ENCODE data around the gene PRAME.
"Not testable (repeated sequence)": the region's sequence is repeated elsewhere in the genome, so short reads cannot be mapped to it uniquely, and the experiment has no call there.

The PRAME gene

DNA sequence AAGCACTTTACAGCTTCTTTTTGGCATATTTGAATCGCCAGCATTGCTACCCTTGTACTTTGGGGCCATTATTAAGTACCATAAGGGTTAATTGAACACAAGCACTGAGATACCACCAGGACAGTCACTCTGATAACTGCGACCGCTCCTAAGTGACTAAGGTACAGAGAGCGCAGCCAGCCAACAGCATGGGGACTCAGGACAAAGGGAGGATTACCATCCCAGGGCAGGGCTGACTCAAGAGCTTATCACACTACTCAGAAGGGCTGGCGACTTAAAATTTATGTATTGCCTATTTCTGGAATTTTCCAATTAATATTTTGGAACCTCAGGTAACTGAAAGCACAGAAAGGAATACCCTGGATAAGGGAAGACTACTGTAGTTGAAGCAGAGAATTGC, 39.5 kb downstream of the PRAME start:
- DNase-seq (ENCODE audit: insufficient read length, low spot score) (no peak), FAIRE-seq (no peak)
- TF ChIP-seq, protein P1, sequence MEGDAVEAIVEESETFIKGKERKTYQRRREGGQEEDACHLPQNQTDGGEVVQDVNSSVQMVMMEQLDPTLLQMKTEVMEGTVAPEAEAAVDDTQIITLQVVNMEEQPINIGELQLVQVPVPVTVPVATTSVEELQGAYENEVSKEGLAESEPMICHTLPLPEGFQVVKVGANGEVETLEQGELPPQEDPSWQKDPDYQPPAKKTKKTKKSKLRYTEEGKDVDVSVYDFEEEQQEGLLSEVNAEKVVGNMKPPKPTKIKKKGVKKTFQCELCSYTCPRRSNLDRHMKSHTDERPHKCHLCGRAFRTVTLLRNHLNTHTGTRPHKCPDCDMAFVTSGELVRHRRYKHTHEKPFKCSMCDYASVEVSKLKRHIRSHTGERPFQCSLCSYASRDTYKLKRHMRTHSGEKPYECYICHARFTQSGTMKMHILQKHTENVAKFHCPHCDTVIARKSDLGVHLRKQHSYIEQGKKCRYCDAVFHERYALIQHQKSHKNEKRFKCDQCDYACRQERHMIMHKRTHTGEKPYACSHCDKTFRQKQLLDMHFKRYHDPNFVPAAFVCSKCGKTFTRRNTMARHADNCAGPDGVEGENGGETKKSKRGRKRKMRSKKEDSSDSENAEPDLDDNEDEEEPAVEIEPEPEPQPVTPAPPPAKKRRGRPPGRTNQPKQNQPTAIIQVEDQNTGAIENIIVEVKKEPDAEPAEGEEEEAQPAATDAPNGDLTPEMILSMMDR (IDR thresholded peaks at IDR 0.05; ENCODE audit: insufficient read depth, missing control alignments) = no peak

DNA sequence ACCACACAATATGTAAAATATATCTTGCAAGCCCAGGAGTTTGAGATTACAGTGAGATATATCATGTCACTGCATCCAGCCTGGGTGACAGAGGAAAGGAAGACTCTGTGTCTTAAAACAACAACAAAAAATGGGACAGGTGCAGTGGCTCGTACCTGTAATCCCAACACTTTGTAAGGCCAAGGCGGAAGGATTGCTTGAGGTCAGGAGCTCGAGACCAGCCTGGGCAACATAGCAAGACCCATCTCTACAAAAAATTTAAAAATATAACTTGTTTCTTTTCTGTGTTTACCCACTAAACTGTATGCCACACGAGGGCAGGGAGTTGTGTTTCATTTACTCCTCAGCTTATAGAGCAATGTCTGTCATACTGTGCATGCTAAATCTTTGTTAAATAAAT, 42.1 kb downstream of the PRAME start:
- DNase-seq (ENCODE audit: insufficient read length, low spot score) (no peak), FAIRE-seq (no peak)
- TF ChIP-seq, protein P1 (IDR thresholded peaks at IDR 0.05; ENCODE audit: insufficient read depth, missing control alignments) = no peak

GRCh38 chr22:22515890-22516289, 43.2 kb downstream of the PRAME start:
- no peak for DNase-seq (ENCODE audit: insufficient read length, low spot score)
- no peak for FAIRE-seq
- TF ChIP-seq, protein P1 (IDR thresholded peaks at IDR 0.05; ENCODE audit: insufficient read depth, missing control alignments) = no peak

DNA sequence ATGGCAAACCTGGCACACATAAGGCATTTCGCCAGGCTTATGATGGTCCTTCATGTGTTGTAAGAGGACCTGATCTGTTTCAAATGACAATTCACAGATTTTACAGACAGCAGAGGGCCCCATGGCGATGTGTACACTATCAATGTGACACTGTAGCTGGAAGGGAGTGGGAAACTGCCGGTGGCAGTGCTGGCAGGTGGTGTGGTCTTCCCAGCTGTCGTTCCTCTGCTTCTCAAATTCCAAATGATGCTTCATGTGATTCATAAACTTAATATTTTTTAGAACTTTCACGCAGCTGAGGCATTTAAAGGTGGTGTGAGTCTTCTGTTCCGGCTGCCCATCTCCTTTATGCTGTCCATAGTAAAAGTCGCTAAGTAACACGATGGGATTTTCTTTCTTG, 44.6 kb downstream of the PRAME start:
- not testable (repeated sequence) for DNase-seq (ENCODE audit: insufficient read length, low spot score); FAIRE-seq

DNA sequence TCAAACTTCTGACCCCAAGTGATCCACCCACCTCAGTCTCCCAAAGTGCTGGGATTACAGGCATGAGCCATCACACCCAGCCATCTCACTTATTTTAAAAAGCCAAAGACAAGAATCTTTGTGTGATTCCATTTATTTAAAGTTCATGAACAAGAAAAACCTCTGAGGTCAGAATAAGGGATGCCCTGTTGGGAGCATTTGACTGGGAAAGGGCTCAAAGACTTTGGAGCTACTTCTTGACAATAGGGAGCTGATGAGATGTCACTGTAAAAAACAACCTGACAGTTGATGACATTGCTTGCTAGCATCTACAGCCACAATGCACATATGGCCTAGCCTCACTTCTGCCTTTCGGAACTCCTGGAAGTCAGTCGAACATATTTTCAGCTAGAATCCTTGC, 45.4 kb downstream of the PRAME start:
- TF ChIP-seq, protein P1 (IDR thresholded peaks at IDR 0.05; ENCODE audit: insufficient read depth, missing control alignments) = no peak
- FAIRE-seq (no peak), DNase-seq (ENCODE audit: insufficient read length, low spot score) (no peak)

DNA sequence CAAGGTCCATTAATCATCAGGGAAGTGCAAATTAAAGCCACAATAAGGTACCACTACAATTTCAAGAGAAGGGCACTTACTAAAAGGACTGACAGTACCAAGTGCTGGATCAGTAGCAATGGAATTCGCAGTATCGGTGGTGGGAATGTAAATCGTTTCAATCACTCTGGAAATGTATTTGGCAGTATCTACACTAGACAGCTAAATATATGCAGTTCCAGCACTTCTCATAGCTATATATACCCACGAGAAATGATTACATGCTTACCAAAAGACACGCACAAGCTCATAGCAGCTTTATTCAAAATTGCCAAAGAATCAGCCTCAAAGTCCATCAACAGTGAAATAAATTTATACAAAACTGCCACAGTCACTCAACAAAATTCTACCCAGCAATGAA, 46.1 kb downstream of the PRAME start:
- no peak for FAIRE-seq
- DNase-seq (ENCODE audit: insufficient read length, low spot score) = no peak
- TF ChIP-seq, protein P1 (IDR thresholded peaks at IDR 0.05; ENCODE audit: insufficient read depth, missing control alignments) = no peak

GRCh38 chr22:22510833-22511232, 48.2 kb downstream of the PRAME start:
- not testable (repeated sequence) for FAIRE-seq; DNase-seq (ENCODE audit: insufficient read length, low spot score)

GRCh38 chr22:22509912-22510311, 49.2 kb downstream of the PRAME start:
- DNase-seq (ENCODE audit: insufficient read length, low spot score); FAIRE-seq: not testable (repeated sequence)

DNA sequence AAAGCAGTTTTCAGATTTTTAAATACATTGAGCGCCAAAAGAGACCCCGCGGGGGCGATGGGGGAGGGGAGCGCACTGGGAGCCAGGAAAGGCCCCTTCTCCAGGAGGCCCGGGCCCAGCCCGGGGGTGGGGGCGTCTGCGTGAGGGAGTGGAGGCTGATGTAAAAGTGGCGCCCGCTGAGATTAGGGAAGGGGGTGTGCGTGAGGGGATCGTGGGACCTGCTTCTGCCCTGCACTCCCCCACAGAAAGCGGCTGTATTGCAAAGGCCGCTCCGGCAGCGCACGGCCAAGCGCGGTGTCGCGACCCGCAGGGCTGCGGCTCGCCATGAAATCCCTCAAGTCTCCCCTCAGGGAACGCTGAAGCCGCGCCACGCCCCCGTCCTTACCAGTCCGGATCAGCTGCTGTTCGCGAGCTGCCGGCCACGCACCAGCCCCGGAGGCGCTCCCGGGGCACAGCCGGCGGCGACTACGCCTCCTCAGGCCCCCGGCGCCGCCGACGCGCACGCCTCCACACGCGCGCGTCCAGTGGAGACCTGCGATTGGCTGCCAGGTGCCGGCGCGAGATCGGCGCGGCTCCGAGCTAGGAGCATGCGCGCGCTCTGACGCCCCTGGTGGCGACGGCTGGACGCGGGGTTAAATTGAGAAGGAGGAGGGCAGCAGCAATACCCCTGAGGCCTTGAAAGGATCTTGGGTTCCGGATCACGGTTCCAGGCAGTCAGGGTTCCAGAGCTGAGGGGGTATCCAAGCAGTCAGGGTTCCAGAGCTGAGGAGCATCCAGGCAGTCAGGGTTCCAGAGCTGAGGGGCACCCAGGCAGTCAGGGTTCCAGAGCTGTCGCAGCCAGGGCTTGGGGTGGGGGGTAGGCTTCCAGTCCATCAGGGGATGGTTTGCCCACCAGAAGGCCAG, 50.5 kb downstream of the PRAME start, which contains the start of gene ZNF280B:
TSS of gene ZNF280B (minus strand) at position 469 of the 903 bp plus-strand sequence. CDS start 19,344 bp downstream, outside the sequence.
- DNase-seq (ENCODE audit: insufficient read length, low spot score) (peak; percentile 62), FAIRE-seq (no peak)
- TF ChIP-seq, protein P1 (IDR thresholded peaks at IDR 0.05; ENCODE audit: insufficient read depth, missing control alignments) = peak; percentile 56

All from D721Med (cell line).